HEK293T (cell line): ENCODE results near the gene CDC37.

Experiments
- BHLHE40 ChIP-seq: fragments of 450-650 bp; IDR thresholded peaks from 2 replicates; pipeline ENCODE4 v1.6.1; 2016; ENCODE audit warnings: mild to moderate bottlenecking, moderate library complexity, borderline replicate concordance
- FOXA1 ChIP-seq: fragments of 450-650 bp; IDR thresholded peaks from 2 replicates; pipeline ENCODE4 v1.6.1; 2016; ENCODE audit warnings: mild to moderate bottlenecking
- SP1 ChIP-seq: fragments of 450-650 bp; IDR thresholded peaks from 2 replicates; pipeline ENCODE4 v1.6.1; 2017
- ZNF384 ChIP-seq: fragments of 450-650 bp; IDR thresholded peaks from 2 replicates; pipeline ENCODE4 v1.6.1; 2016

DNA sequence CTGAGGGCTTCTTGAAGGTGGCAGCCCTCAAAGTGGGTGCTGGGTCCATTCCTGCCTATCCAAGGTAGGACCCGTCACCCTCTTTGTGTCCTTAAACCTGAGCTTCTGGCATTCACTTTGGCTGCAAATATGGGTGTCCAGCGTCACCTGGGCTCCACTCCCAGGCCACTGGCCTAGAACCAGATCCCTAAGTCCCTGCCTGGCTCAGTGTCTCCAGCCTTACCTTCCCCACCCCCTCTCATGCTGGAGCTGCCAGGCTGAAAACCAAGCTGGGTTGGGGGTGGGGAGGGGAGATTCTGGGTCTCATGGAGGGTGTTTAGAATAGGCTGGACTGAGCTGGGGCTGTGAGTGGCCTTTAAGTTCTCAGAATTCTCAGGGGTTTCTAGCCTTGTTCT, 29.4 kb upstream of the CDC37 start:
- TF ChIP-seq BHLHE40 (no peak), ZNF384 (no peak), FOXA1 (no peak), SP1 (no peak)
